GM23248 (cell line): ENCODE measurements around the gene IRF3.

ENCODE experiments used
- EZH2 ChIP-seq: fragments of 200-600 bp; sonication (generic); IDR thresholded peaks from 2 replicates; pipeline ENCODE4 v1.6.1; 2018; ENCODE audit warnings: antibody characterized with exemption, mild to moderate bottlenecking; ENCODE audit not compliant: insufficient read depth, poor library complexity, severe bottlenecking
- EZH2phosphoT487 ChIP-seq: fragments of 200-600 bp; sonication (generic); IDR thresholded peaks from 2 replicates; pipeline ENCODE4 v1.6.1; 2018; ENCODE audit warnings: antibody characterized with exemption, moderate library complexity, mild to moderate bottlenecking, low read depth; ENCODE audit not compliant: insufficient read depth

DNA sequence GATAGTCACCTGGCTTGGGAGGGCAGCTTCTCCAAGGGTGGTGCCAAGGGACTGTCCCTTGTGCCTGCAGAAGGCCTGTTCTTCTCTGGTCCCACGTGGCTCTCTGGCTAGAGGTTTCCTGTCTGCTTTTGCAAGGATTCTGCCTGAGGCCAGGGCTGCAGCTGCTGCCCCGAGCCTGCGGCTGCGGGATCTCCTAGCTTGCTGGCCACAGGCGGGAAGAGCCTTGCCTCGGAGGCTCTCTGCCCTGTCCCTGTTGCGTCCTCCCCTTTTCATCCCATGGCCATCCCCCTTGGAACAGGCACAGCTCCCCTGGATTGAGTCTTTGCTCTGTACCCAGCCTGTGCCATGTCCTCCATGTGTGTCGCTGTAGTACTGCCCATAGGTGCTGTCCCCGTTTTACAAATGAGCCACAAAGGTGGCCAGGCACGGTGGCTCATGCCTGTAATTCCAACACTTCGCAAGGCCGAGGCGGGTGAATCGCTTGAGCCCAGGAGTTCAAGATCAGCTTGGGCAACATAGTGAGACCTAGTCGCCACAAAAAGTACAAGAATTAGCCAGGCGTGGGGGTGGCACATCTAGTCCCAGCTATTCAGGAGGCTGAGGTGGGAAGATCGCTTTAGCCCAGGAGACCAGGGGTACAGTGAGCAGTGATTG is 9.1 kb downstream of the IRF3 start:
- TF ChIP-seq EZH2 (no peak), EZH2phosphoT487 (no peak)
